Motor neuron (in vitro differentiated cells): ENCODE data around the gene ZKSCAN8. TPM values are rescaled to one million over a fixed set of nuclear protein-coding genes. Genes with fewer than 3 reads are reported as not detected.
"Not testable (repeated sequence)": the region's sequence is repeated elsewhere in the genome, so short reads cannot be mapped to it uniquely, and the experiment has no call there.

Experiments
- ATAC-seq, 8 experiments: fragments of 200-7000 bp; cut with Tn5 transposase; replicated peaks in 6 of 8; 2 replicates each; pipeline ENCODE4 v1.8.0; 2021; ENCODE audit warnings: mild to moderate bottlenecking in 8 of 8, moderate library complexity in 8 of 8
- H3K27ac ChIP-seq, 2 donors: fragments of 250-450 bp; sonication (Bioruptor Pico); 2 replicates each; pipeline ENCODE4 v1.9.0; 2021; ENCODE audit warnings: antibody characterized with exemption in 2 of 2, mild to moderate bottlenecking in 2 of 2, moderate library complexity in 1 of 2
- H3K4me1 ChIP-seq, 2 donors: fragments of 250-450 bp; sonication (Bioruptor Pico); replicated peaks in 1 of 2; 2 replicates each; pipeline ENCODE4 v1.6.1; 2021; ENCODE audit warnings: antibody characterized with exemption in 2 of 2, mild to moderate bottlenecking in 2 of 2, moderate library complexity in 1 of 2
- H3K4me3 ChIP-seq, 5 donors: fragments of 250-450 bp; sonication (Bioruptor Pico); 2 replicates each; pipeline ENCODE4 v1.9.0; 2021; ENCODE audit warnings: antibody characterized with exemption in 5 of 5, mild to moderate bottlenecking in 5 of 5, moderate library complexity in 4 of 5
- WGBS, 10 experiments: fragments of 450-650 bp; shearing (Covaris generic); methylation state at CpG; one replicate each; pipeline ENCODE4 v1.0.0; 2022; 5-methylcytosine and 5-hydroxymethylcytosine counted together
- in situ Hi-C, 9 experiments: fragments of 400-800 bp; cut with MboI; loops; one replicate each; pipeline ENCODE4 v1.15.0; 2021; ENCODE audit warnings: low sequenced_read_pairs in 9 of 9, low pct_unique_long_range_greater_than_20kb in 2 of 9; ENCODE audit not compliant: unreplicated experiment in 9 of 9
- total RNA-seq, 8 experiments: library from RNA; unstranded; fragments of 300-600 nt; gene quantifications; 2 replicates each; pipeline versions ENCODE4 v1.2.3 to v1.2.4, GENCODE V29; 2022

Gene ZKSCAN8
- total RNA-seq, result 10 to 100 TPM; 12.9 to 41.1 (median 27.1) TPM

GRCh38 chr6:28141500-28142329, at the start of gene ZKSCAN8:
ZKSCAN8 (plus strand) TSS chr6:28141883; CDS start chr6:28148408, 6,525 bp downstream.
- in situ Hi-C loops, result loop anchor here in 3 of 9 experiments (10.0 to 25.0 kb wide), 3 partner anchors 73 to 221 kb away; partner anchors contain the start of genes NKAPL (in 1 of the 3), ZKSCAN4 (in 1 of the 3) and ZSCAN26 (in 1 of the 3)
- 0 to 3% (median 0%) methylated on average over 1 to 20 of the region's 52 CpGs for WGBS, 10 experiments
- Histone ChIP-seq H3K4me1 (peaks cover 3 to 14% of the 10 kb centered on the region in 2 donors), H3K4me3 (peak within 1 kb of the TSS; percentile 59 to 80 (median 74)), H3K27ac (peak within 1 kb of the TSS; percentile 49 to 84)
- peak; percentile 83 to 93 (median 92) for ATAC-seq

GRCh38 chr6:28102222-28102621, 39.5 kb upstream of the ZKSCAN8 start:
- H3K4me3 ChIP-seq, in situ Hi-C loops, H3K27ac ChIP-seq, ATAC-seq, H3K4me1 ChIP-seq: not testable (repeated sequence)
- whole genome bisulfite sequencing, 10 experiments, result 29 to 100% (median 77%) methylated on average over 1 to 7 of the region's 7 CpGs

- H3K4me1 ChIP-seq, ATAC-seq, in situ Hi-C loops, H3K27ac ChIP-seq, H3K4me3 ChIP-seq: not testable (repeated sequence)
Observed at GRCh38 chr6:28102699-28103098, 39.0 kb upstream of the ZKSCAN8 start.

- peak overlapping the region in 1 of 2 donors; percentile 60 for H3K27ac ChIP-seq
- in situ Hi-C loops, result no loop called here
- 0 to 21% (median 1%) methylated on average over 3 to 23 of the region's 54 CpGs; no CpG with 5 or more reads in 1 of the 10 experiments for WGBS, 10 experiments
Observed at GRCh38 chr6:28104392-28105244, 37.1 kb upstream of the ZKSCAN8 start.

GRCh38 chr6:28105245-28105639, 36.4 kb upstream of the ZKSCAN8 start:
- 11 to 50% (median 28%) methylated on average over 1 to 5 of the region's 5 CpGs for WGBS, 10 experiments
- in situ Hi-C loops, result no loop called here
- Histone ChIP-seq H3K27ac (peak overlapping the region in 1 of 2 donors; percentile 60), H3K4me3 (peak overlapping the region; percentile 67 to 89 (median 76)), H3K4me1 (peaks cover 2 to 3% of the 10 kb centered on the region in 2 donors)
- ATAC-seq, result peak in 3 of 8 experiments; percentile 12 to 18 (median 12)

More at GRCh38 chr6:28104392-28105244, 37.1 kb upstream of the ZKSCAN8 start:
- peaks cover 2 to 3% of the 10 kb centered on the region in 2 donors for H3K4me1 ChIP-seq
- peak overlapping the region; percentile 67 to 89 (median 76) for H3K4me3 ChIP-seq
- ATAC-seq, result peak; percentile 98 to 100 (median 99)

GRCh38 chr6:28107506-28107905, 34.2 kb upstream of the ZKSCAN8 start:
- Histone ChIP-seq H3K27ac (no peak overlapping the region), H3K4me1 (peaks cover 2 to 3% of the 10 kb centered on the region in 2 donors), H3K4me3 (no peak overlapping the region)
- ATAC-seq, result no peak
- in situ Hi-C loops, result no loop called here
- 50 to 93% (median 70%) methylated on average over 2 of the region's 3 CpGs; no CpG with 5 or more reads in 3 of the 10 experiments for WGBS, 10 experiments

- in situ Hi-C loops, result no loop called here
- ATAC-seq, result no peak
- 40 to 100% (median 89%) methylated on average over 1 to 3 of the region's 3 CpGs for WGBS, 10 experiments
Observed at GRCh38 chr6:28111964-28112363, 29.7 kb upstream of the ZKSCAN8 start.

GRCh38 chr6:28115799-28116198, 25.9 kb upstream of the ZKSCAN8 start:
- 37 to 93% (median 82%) methylated on average over 1 to 2 of the region's 2 CpGs; no CpG with 5 or more reads in 2 of the 10 experiments for WGBS, 10 experiments
- Histone ChIP-seq H3K4me3 (no peak overlapping the region), H3K27ac (no peak overlapping the region), H3K4me1 (no peaks in the 10 kb centered on the region)
- in situ Hi-C loops, result no loop called here
- ATAC-seq, result no peak

More at GRCh38 chr6:28111964-28112363, 29.7 kb upstream of the ZKSCAN8 start:
- Histone ChIP-seq H3K4me1 (no peaks in the 10 kb centered on the region), H3K27ac (no peak overlapping the region), H3K4me3 (no peak overlapping the region)

- Histone ChIP-seq H3K27ac (no peak overlapping the region), H3K4me3 (no peak overlapping the region), H3K4me1 (no peaks in the 10 kb centered on the region)
- 83 to 100% (median 100%) methylated on average over 1 to 2 of the region's 2 CpGs; no CpG with 5 or more reads in 2 of the 10 experiments for WGBS, 10 experiments
- in situ Hi-C loops, result no loop called here
- ATAC-seq, result no peak
Observed at GRCh38 chr6:28117386-28118050, 24.2 kb upstream of the ZKSCAN8 start.

GRCh38 chr6:28118217-28118616, 23.5 kb upstream of the ZKSCAN8 start:
- in situ Hi-C loops, result no loop called here
- no peak for ATAC-seq
- Histone ChIP-seq H3K27ac (no peak overlapping the region), H3K4me3 (no peak overlapping the region), H3K4me1 (no peaks in the 10 kb centered on the region)
- 7 to 100% (median 80%) methylated on average over 1 of the region's 1 CpG; no CpG with 5 or more reads in 1 of the 10 experiments for WGBS, 10 experiments

GRCh38 chr6:28121876-28122275, 19.8 kb upstream of the ZKSCAN8 start:
- Histone ChIP-seq H3K4me3 (no peak overlapping the region), H3K4me1 (peaks cover 10 to 14% of the 10 kb centered on the region in 2 donors), H3K27ac (no peak overlapping the region)
- in situ Hi-C loops, result no loop called here
- WGBS, 10 experiments, result 44 to 100% (median 96%) methylated on average over 1 to 2 of the region's 2 CpGs
- no peak for ATAC-seq

- 100% methylated on average over 1 to 2 of the region's 5 CpGs; no CpG with 5 or more reads in 7 of the 10 experiments for WGBS, 10 experiments
- H3K4me3 ChIP-seq, in situ Hi-C loops, H3K27ac ChIP-seq, ATAC-seq: not testable (repeated sequence)
- peaks cover 10 to 14% of the 10 kb centered on the region in 2 donors for H3K4me1 ChIP-seq
Observed at GRCh38 chr6:28122283-28122682, 19.4 kb upstream of the ZKSCAN8 start.
